Measurements from ENCODE around the gene APC. TPM values are rescaled to one million over a fixed set of nuclear protein-coding genes. Genes with fewer than 3 reads are reported as not detected.

Gene APC
- total and polyA plus RNA-seq, 2 experiments from 2014 or later = 12.9 to 40.1 TPM

DNA sequence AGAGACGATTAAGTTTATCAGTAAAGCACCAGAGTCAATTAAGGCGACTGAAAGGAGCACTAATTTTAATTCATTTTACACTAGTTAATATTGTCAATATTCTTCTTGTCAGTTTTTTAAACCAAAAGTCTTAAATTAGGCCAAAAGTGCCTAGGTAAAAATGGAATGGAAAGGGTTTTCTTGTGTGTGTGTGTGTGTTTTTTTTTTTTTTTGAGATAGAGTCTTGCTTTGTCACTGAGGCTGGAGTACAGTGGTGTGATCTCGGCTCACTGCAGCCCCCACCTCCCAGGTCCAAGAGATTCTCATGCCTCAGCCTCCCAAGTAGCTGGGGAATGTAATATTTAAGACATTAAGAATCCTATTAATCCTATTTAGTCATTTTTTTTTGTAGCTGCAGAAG is 3.1 kb upstream of the APC start:
- Histone ChIP-seq H3K4me1 (ENCODE audit: low read depth) (no peaks in the 10 kb centered on the region), H3K27me3 (no peaks in the 10 kb centered on the region), H3K9me3 (ENCODE audit: low read depth) (no peaks in the 10 kb centered on the region), H3K4me3 (no peak overlapping the region), H3K36me3 (no peaks in the 10 kb centered on the region), H3K27ac (no peak overlapping the region)
- TF ChIP-seq, protein P1, sequence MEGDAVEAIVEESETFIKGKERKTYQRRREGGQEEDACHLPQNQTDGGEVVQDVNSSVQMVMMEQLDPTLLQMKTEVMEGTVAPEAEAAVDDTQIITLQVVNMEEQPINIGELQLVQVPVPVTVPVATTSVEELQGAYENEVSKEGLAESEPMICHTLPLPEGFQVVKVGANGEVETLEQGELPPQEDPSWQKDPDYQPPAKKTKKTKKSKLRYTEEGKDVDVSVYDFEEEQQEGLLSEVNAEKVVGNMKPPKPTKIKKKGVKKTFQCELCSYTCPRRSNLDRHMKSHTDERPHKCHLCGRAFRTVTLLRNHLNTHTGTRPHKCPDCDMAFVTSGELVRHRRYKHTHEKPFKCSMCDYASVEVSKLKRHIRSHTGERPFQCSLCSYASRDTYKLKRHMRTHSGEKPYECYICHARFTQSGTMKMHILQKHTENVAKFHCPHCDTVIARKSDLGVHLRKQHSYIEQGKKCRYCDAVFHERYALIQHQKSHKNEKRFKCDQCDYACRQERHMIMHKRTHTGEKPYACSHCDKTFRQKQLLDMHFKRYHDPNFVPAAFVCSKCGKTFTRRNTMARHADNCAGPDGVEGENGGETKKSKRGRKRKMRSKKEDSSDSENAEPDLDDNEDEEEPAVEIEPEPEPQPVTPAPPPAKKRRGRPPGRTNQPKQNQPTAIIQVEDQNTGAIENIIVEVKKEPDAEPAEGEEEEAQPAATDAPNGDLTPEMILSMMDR (IDR thresholded peaks at IDR 0.05; ENCODE audit: low read depth, low read length) = no peak
- DNase-seq (ENCODE audit: low read depth in 1 of 2, low spot score in 1 of 2) = no peak

DNA sequence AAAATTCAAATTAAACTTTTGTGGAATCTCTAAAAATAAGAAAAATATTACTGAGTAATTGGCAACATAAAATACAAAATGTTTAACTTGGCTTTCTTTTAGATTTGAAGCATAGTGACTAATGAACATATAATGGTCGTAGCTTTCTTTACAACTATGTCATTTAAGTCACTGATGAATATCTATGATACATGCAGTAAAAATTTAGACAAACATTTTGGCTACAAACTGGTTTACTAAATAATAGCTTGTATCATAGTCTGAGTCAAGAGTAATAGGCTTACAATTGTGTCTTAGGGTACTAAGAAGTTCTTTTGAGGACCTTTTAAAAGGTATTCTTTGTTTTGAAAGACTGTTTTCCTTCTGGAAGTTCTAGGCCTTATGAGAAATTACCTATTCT is 2.0 kb upstream of the APC start:
- TF ChIP-seq, protein P1 (IDR thresholded peaks at IDR 0.05; ENCODE audit: low read depth, low read length) = no peak
- H3K27ac ChIP-seq = no peak overlapping the region
- no peaks in the 10 kb centered on the region for H3K4me1 ChIP-seq (ENCODE audit: low read depth)
- no peaks in the 10 kb centered on the region for H3K36me3 ChIP-seq
- H3K27me3 ChIP-seq = no peaks in the 10 kb centered on the region
- H3K9me3 ChIP-seq (ENCODE audit: low read depth) = no peaks in the 10 kb centered on the region
- no peak overlapping the region for H3K4me3 ChIP-seq
- DNase-seq (ENCODE audit: low read depth in 1 of 2, low spot score in 1 of 2) = peak in 1 of 2 donors; percentile 10

DNA sequence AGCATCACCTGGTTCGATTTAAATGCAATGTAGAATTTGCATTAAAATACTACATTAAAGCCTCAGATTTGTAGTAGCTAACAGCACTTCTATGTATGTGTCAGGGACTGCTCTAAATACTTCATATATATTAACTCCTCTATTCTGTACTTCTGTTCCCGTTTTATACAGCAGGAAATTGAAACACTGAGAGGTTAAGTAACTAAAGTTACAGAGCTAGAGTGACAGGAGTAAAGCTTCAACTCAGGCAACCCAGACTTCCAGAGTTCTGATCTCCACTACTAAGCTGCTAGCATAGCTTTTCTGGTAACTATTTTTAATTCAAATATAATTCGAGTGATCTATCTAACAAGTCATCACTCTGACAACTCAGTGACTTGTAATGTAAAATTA is 619 bp upstream of the APC start:
- Histone ChIP-seq H3K27me3 (no peaks in the 10 kb centered on the region), H3K36me3 (no peaks in the 10 kb centered on the region), H3K9me3 (ENCODE audit: low read depth) (no peaks in the 10 kb centered on the region), H3K4me1 (ENCODE audit: low read depth) (no peaks in the 10 kb centered on the region), H3K4me3 (peak overlapping the region; percentile 51), H3K27ac (no peak overlapping the region)
- TF ChIP-seq, protein P1 (IDR thresholded peaks at IDR 0.05; ENCODE audit: low read depth, low read length) = no peak
- peak in 1 of 2 donors; percentile 12 for DNase-seq (ENCODE audit: low read depth in 1 of 2, low spot score in 1 of 2)

DNA sequence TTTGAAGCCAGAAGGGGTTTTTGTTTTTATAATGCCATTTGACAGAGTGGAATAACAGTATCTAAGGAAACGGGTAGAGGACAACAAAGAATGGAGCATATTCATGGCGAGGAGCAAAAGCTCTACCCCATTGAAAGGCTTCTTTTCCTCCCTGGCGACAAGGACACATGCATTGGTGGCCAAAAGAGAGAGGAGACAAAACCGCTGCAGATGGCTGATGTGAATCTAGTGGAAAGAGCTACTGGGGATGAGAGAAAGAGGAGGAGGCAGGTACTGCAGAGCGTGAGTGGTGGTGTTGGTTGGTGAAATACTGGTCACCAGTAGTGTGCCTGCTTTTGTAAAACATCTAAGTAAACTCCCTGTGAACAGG is 491 bp downstream of the APC start:
- peak overlapping the region; percentile 51 for H3K4me3 ChIP-seq
- no peaks in the 10 kb centered on the region for H3K4me1 ChIP-seq (ENCODE audit: low read depth)
- H3K27me3 ChIP-seq = no peaks in the 10 kb centered on the region
- no peaks in the 10 kb centered on the region for H3K9me3 ChIP-seq (ENCODE audit: low read depth)
- TF ChIP-seq, protein P1 (IDR thresholded peaks at IDR 0.05; ENCODE audit: low read depth, low read length) = no peak
- no peaks in the 10 kb centered on the region for H3K36me3 ChIP-seq
- H3K27ac ChIP-seq = no peak overlapping the region
- DNase-seq (ENCODE audit: low read depth in 1 of 2, low spot score in 1 of 2) = peak in 1 of 2 donors; percentile 6

DNA sequence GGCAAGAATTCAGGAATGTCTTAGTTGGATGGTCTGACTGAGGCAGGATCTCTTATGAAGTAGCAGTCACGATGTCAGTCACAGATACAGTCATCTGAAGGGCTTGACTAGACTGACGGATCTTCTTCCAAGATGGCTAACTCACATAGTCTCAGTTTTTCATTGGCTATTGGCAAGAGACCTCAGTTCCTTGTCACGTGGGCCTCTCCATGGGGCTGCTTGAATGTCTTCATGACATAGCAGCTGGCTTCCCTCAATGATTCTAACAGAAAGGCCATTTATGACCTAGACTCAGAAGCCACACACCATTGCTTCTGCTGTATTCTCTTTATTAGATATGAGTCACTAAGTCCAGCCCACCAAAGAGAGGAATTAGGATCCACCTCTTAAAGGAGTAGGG is 4.7 kb downstream of the APC start:
- Histone ChIP-seq H3K9me3 (ENCODE audit: low read depth) (no peaks in the 10 kb centered on the region), H3K4me3 (no peak overlapping the region), H3K27me3 (no peaks in the 10 kb centered on the region), H3K4me1 (ENCODE audit: low read depth) (no peaks in the 10 kb centered on the region), H3K36me3 (no peaks in the 10 kb centered on the region), H3K27ac (no peak overlapping the region)
- TF ChIP-seq, protein P1 (IDR thresholded peaks at IDR 0.05; ENCODE audit: low read depth, low read length) = no peak
- peak in 1 of 2 donors; percentile 17 for DNase-seq (ENCODE audit: low read depth in 1 of 2, low spot score in 1 of 2)

DNA sequence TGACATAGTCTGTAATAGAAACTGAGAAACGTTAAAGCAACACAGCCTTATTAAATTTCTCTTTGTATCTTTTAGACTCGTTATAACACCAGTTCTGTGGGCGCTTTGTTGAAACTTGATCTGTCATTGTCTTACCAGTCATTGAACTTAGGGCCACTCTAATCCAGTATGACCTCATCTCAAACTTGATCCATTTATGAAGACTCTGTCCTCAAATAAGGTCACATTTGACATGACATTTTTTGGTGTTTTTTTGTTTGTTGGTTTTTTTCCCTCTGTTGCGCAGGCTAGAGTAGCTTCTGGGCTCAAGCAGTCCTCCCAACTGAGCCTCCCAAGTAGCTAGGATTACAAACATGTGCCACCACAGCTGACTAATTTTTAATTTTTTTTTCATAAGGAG is 5.9 kb downstream of the APC start:
- no peak overlapping the region for H3K4me3 ChIP-seq
- no peak overlapping the region for H3K27ac ChIP-seq
- H3K36me3 ChIP-seq = no peaks in the 10 kb centered on the region
- DNase-seq (ENCODE audit: low read depth in 1 of 2, low spot score in 1 of 2) = no peak
- TF ChIP-seq, protein P1 (IDR thresholded peaks at IDR 0.05; ENCODE audit: low read depth, low read length) = no peak
- H3K27me3 ChIP-seq = no peaks in the 10 kb centered on the region
- H3K9me3 ChIP-seq (ENCODE audit: low read depth) = no peaks in the 10 kb centered on the region
- H3K4me1 ChIP-seq (ENCODE audit: low read depth) = no peaks in the 10 kb centered on the region
